CD14-positive monocyte (primary cell): ENCODE data around the gene BLNK. TPM values are rescaled to one million over a fixed set of nuclear protein-coding genes. Genes with fewer than 3 reads are reported as not detected.
A peak's percentile ranks its signal among the peaks of the same experiment; 100 is the strongest.

ENCODE experiments used
- DNase-seq, 3 donors: peaks; one replicate each; pipeline ENCODE4 v3.0.0-alpha.2; 2011 to 2022
- H2AFZ ChIP-seq: 2 replicates; pipeline ENCODE4 v1.6.0; 2012; ENCODE audit warnings: mild to moderate bottlenecking, low read depth, low read length, inconsistent platforms; ENCODE audit not compliant: insufficient read depth, poor library complexity, severe bottlenecking
- H3K27ac ChIP-seq, 2 donors: 1 replicate in 1 of 2; 2 replicates in 1 of 2; pipeline ENCODE4 v1.5.1; 2012 to 2013; ENCODE audit warnings: low read length in 2 of 2, control low read depth in 1 of 2, inconsistent platforms in 1 of 2, low read depth in 1 of 2, mild to moderate bottlenecking in 1 of 2
- H3K27me3 ChIP-seq, 2 donors: one replicate each; pipeline versions ENCODE4 v1.6.0 to v1.6.1; 2011 to 2013; ENCODE audit warnings: low read length in 2 of 2; ENCODE audit not compliant: control insufficient read depth in 2 of 2, insufficient read depth in 2 of 2
- H3K36me3 ChIP-seq, 2 donors: replicated peaks in 1 of 2; 1 replicate in 1 of 2; 2 replicates in 1 of 2; pipeline versions ENCODE4 v1.5.1 to v1.6.1; 2012 to 2013; ENCODE audit warnings: low read length in 2 of 2, control low read depth in 1 of 2, inconsistent platforms in 1 of 2, mild to moderate bottlenecking in 1 of 2; ENCODE audit not compliant: insufficient read depth in 2 of 2, control insufficient read depth in 1 of 2
- H3K4me1 ChIP-seq, 2 donors: 1 replicate in 1 of 2; 2 replicates in 1 of 2; pipeline versions ENCODE4 v1.5.1 to v1.6.1; 2012 to 2013; ENCODE audit warnings: low read length in 2 of 2, control low read depth in 1 of 2, inconsistent platforms in 1 of 2, mild to moderate bottlenecking in 1 of 2, moderate library complexity in 1 of 2; ENCODE audit not compliant: insufficient read depth in 2 of 2, control insufficient read depth in 1 of 2
- H3K4me2 ChIP-seq: replicated peaks from 2 replicates; pipeline ENCODE3; 2012; ENCODE audit warnings: low read length, moderate library complexity, mild to moderate bottlenecking; ENCODE audit not compliant: poor library complexity, severe bottlenecking; ENCODE audit errors: extremely low read depth
- H3K4me3 ChIP-seq, 3 experiments: fragments of 200-600 bp in 1 of 3; sonication (generic) in 1 of 3; replicated peaks in 1 of 3; 1 replicate in 2 of 3; 2 replicates in 1 of 3; pipeline ENCODE4 v1.5.1; 2011 to 2013; ENCODE audit warnings: low read length in 3 of 3, mild to moderate bottlenecking in 3 of 3, control low read depth in 2 of 3, low read depth in 2 of 3, inconsistent platforms in 1 of 3, moderate library complexity in 1 of 3
- H3K79me2 ChIP-seq: 2 replicates; pipeline ENCODE4 v1.6.0; 2012; ENCODE audit warnings: mild to moderate bottlenecking, control low read depth, inconsistent platforms, low read length, moderate library complexity; ENCODE audit not compliant: insufficient read depth
- H3K9ac ChIP-seq: 2 replicates; pipeline ENCODE4 v1.6.0; 2017; ENCODE audit warnings: low read length, mild to moderate bottlenecking; ENCODE audit not compliant: insufficient read depth, poor library complexity, severe bottlenecking
- H3K9me3 ChIP-seq, 2 donors: replicated peaks in 1 of 2; 1 replicate in 1 of 2; 2 replicates in 1 of 2; pipeline versions ENCODE4 v1.5.1 to v1.6.1; 2012 to 2013; ENCODE audit warnings: low read length in 2 of 2, control low read depth in 1 of 2; ENCODE audit not compliant: control insufficient read depth in 1 of 2, insufficient read depth in 1 of 2
- H4K20me1 ChIP-seq: 2 replicates; pipeline ENCODE4 v1.6.0; 2012; ENCODE audit warnings: mild to moderate bottlenecking, low read length, control low read depth, moderate library complexity; ENCODE audit not compliant: insufficient read depth
- H3K27ac Mint-ChIP-seq, 7 donors: one replicate each; pipeline ENCODE4 v1.8.0; 2020; ENCODE audit warnings: mild to moderate bottlenecking in 7 of 7, mixed read lengths in 7 of 7, moderate library complexity in 6 of 7, inconsistent platforms in 2 of 7
- H3K27me3 Mint-ChIP-seq, 3 donors: one replicate each; pipeline ENCODE4 v1.8.0; 2021 to 2022; ENCODE audit warnings: low read depth in 3 of 3, mild to moderate bottlenecking in 3 of 3, mixed read lengths in 3 of 3, moderate library complexity in 3 of 3, inconsistent platforms in 1 of 3
- H3K36me3 Mint-ChIP-seq, 2 donors: one replicate each; pipeline ENCODE4 v1.8.0; 2020; ENCODE audit warnings: mixed read lengths in 2 of 2, inconsistent platforms in 1 of 2, mild to moderate bottlenecking in 1 of 2
- H3K4me1 Mint-ChIP-seq: one replicate; pipeline ENCODE4 v1.8.0; 2020; ENCODE audit warnings: mild to moderate bottlenecking, mixed read lengths
- H3K4me3 Mint-ChIP-seq, 2 donors: one replicate each; pipeline ENCODE4 v1.8.0; 2020; ENCODE audit warnings: mild to moderate bottlenecking in 2 of 2, mixed read lengths in 2 of 2, moderate library complexity in 1 of 2
- H3K9me3 Mint-ChIP-seq, 7 donors: one replicate each; pipeline ENCODE4 v1.8.0; 2020 to 2022; ENCODE audit warnings: mixed read lengths in 7 of 7, mild to moderate bottlenecking in 6 of 7, moderate library complexity in 6 of 7, inconsistent platforms in 2 of 7
- whole genome bisulfite sequencing: methylation state at CpG from one replicate; pipeline ENCODE4 v1.1.5; 2013; ENCODE audit warnings: missing lambda C conversion rate; ENCODE audit not compliant: insufficient coverage; 5-methylcytosine and 5-hydroxymethylcytosine counted together
- intact Hi-C, 2 donors: fragments of 100-400 bp; cut with micrococcal nuclease; formaldehyde crosslinking; loops; one replicate each; pipeline versions ENCODE4 v1.15.0 to v1.15.1; 2023
- polyA plus RNA-seq, 3 donors: library from polyadenylated mRNA; depleted of rRNA in 1 of 3; unstranded in 2 of 3; stranded (reverse) in 1 of 3; fragments of 300-500 nt in 2 of 3; fragments of >200 nt in 1 of 3; fragmentation: Illumina TruSeq in 2 of 3; gene quantifications; 1 replicate in 2 of 3; 2 replicates in 1 of 3; pipeline ENCODE4 v1.2.3, GENCODE V29; 2012 to 2021
- TF ChIP-seq, protein P1 (sequence below): fragments of 200-600 bp; IDR thresholded peaks from one replicate; pipeline ENCODE4 v1.8.0; 2022; ENCODE audit warnings: antibody characterized with exemption, mild to moderate bottlenecking

The BLNK gene
- polyA plus RNA-seq, 3 donors = 1.4 to 1.9 (median 1.5) TPM

DNA sequence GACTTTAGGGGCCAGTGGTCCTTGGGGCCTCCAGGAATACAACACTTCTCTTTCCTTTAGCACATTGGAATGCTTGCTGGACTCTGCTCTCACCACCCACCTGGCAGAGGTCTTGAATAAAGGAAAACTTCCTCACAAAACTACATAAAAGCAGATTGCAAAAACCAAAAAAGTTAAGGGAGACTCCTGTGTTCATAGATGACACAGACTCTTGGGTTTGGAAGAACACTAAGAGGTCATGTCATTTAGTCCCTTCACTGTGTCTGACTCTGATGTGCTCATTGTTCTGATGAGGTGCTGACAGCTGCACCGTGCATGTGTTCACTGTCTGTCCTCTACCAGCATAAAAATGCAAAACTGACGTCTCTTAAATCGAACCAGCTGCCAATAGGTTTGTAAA is 11.4 kb downstream of the BLNK start:
- H3K27ac Mint-ChIP-seq = no peak overlapping the region
- H3K9me3 Mint-ChIP-seq = no peaks in the 10 kb centered on the region
- H3K79me2 ChIP-seq = no peaks in the 10 kb centered on the region
- H3K4me2 ChIP-seq = no peak overlapping the region
- H3K27me3 Mint-ChIP-seq = peaks cover 0 to 3% (median 2%) of the 10 kb centered on the region in 3 donors
- peaks cover 39% of the 10 kb centered on the region for H3K4me1 Mint-ChIP-seq
- peaks cover 26 to 30% of the 10 kb centered on the region in 2 donors for H3K4me1 ChIP-seq
- TF ChIP-seq, protein P1, sequence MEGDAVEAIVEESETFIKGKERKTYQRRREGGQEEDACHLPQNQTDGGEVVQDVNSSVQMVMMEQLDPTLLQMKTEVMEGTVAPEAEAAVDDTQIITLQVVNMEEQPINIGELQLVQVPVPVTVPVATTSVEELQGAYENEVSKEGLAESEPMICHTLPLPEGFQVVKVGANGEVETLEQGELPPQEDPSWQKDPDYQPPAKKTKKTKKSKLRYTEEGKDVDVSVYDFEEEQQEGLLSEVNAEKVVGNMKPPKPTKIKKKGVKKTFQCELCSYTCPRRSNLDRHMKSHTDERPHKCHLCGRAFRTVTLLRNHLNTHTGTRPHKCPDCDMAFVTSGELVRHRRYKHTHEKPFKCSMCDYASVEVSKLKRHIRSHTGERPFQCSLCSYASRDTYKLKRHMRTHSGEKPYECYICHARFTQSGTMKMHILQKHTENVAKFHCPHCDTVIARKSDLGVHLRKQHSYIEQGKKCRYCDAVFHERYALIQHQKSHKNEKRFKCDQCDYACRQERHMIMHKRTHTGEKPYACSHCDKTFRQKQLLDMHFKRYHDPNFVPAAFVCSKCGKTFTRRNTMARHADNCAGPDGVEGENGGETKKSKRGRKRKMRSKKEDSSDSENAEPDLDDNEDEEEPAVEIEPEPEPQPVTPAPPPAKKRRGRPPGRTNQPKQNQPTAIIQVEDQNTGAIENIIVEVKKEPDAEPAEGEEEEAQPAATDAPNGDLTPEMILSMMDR = no peak
- no peak overlapping the region for H3K27ac ChIP-seq
- no peak for DNase-seq
- H3K36me3 ChIP-seq = no peaks in the 10 kb centered on the region
- intact Hi-C loops = no loop called here
- peaks cover 0 to 2% of the 10 kb centered on the region in 2 donors for H3K36me3 Mint-ChIP-seq
- H4K20me1 ChIP-seq = no peaks in the 10 kb centered on the region
- H3K9me3 ChIP-seq = no peaks in the 10 kb centered on the region
- no peak overlapping the region for H3K4me3 ChIP-seq
- no peaks in the 10 kb centered on the region for H3K27me3 ChIP-seq
- no peak overlapping the region for H3K4me3 Mint-ChIP-seq
- no peak overlapping the region for H3K9ac ChIP-seq
- no CpG with 5 or more reads among the region's 3 CpGs for WGBS
- no peak overlapping the region for H2AFZ ChIP-seq

DNA sequence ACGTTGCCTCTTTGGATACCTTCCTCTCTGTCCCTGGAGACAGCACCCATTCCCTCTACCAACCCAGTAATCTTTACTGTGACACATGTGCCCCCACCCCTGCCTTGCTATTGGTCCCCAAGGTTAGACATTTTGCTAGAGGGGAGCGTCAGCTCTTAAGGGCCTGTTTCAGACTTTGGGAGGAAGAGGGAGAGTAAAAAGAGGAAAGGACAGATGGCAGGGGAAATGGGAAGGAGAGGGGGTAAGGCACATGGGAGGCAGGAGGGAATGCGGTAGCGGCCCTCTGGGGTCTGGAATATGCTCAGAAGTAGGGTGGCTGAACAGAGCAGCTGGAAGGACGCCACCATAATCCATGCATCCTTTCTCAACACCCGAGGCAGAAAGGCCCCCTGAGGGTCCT is 12.2 kb downstream of the BLNK start:
- no peak overlapping the region for H3K4me3 ChIP-seq
- H4K20me1 ChIP-seq = no peaks in the 10 kb centered on the region
- intact Hi-C loops = no loop called here
- H3K4me1 ChIP-seq = peaks cover 26 to 30% of the 10 kb centered on the region in 2 donors
- 36% methylated on average over 2 of the region's 6 CpGs for WGBS
- H3K27ac Mint-ChIP-seq = peak overlapping the region in 5 of 7 donors; percentile 4 to 74 (median 47)
- H3K79me2 ChIP-seq = no peaks in the 10 kb centered on the region
- TF ChIP-seq, protein P1 = no peak
- H3K9ac ChIP-seq = no peak overlapping the region
- DNase-seq = no peak
- H2AFZ ChIP-seq = no peak overlapping the region
- peaks cover 0 to 2% of the 10 kb centered on the region in 2 donors for H3K36me3 Mint-ChIP-seq
- peaks cover 39% of the 10 kb centered on the region for H3K4me1 Mint-ChIP-seq
- no peaks in the 10 kb centered on the region for H3K27me3 ChIP-seq
- no peaks in the 10 kb centered on the region for H3K9me3 Mint-ChIP-seq
- no peak overlapping the region for H3K27ac ChIP-seq
- H3K4me3 Mint-ChIP-seq = peak overlapping the region in 1 of 2 donors; percentile 57
- peaks cover 0 to 3% (median 0%) of the 10 kb centered on the region in 3 donors for H3K27me3 Mint-ChIP-seq
- no peaks in the 10 kb centered on the region for H3K36me3 ChIP-seq
- H3K4me2 ChIP-seq = no peak overlapping the region
- no peaks in the 10 kb centered on the region for H3K9me3 ChIP-seq
